Mucosa of descending colon (tissue), 3 donors: ENCODE measurements around the gene FGF11. TPM values are rescaled to one million over a fixed set of nuclear protein-coding genes. Genes with fewer than 3 reads are reported as not detected.

Experiments used
- ATAC-seq: fragments of 200-7000 bp; cut with Tn5 transposase; one replicate; pipeline ENCODE4 v1.9.1; 2020; ENCODE audit warnings: mild to moderate bottlenecking, moderate library complexity
- DNase-seq, 3 donors: peaks; one replicate each; pipeline ENCODE4 v3.0.0-alpha.2; 2020
- H3K36me3 ChIP-seq: fragments of 200-600 bp; one replicate; pipeline ENCODE4 v1.8.0; 2021; ENCODE audit warnings: low read depth, mild to moderate bottlenecking
- H3K4me1 ChIP-seq: fragments of 200-600 bp; one replicate; pipeline ENCODE4 v1.8.0; 2021; ENCODE audit warnings: low read depth, mild to moderate bottlenecking
- H3K4me3 ChIP-seq: fragments of 200-600 bp; one replicate; pipeline ENCODE4 v1.8.0; 2021; ENCODE audit warnings: mild to moderate bottlenecking
- H3K9me3 ChIP-seq: fragments of 200-600 bp; one replicate; pipeline ENCODE4 v1.8.0; 2021; ENCODE audit warnings: mild to moderate bottlenecking
- intact Hi-C, 2 donors: fragments of 100-400 bp; cut with DNase I in 1 of 2; cut with micrococcal nuclease in 1 of 2; formaldehyde crosslinking; loops; one replicate each; pipeline versions ENCODE4 v1.11.0 to v1.11.1; 2022; cut with DNase I, micrococcal nuclease
- total RNA-seq, 3 donors: library from RNA; stranded (reverse); fragmentation: NEBNext Ultra II Directional in 2 of 3; extraction: Animal tissue kit (Norgen Biotek cat#: 25700) in 2 of 3; gene quantifications; one replicate each; pipeline versions ENCODE4 v1.2.1 to v1.2.4, GENCODE V29; 2021 to 2023
- TF ChIP-seq, protein P1 (sequence below): fragments of 200-600 bp; IDR thresholded peaks from one replicate; pipeline ENCODE4 v1.8.0; 2022; ENCODE audit warnings: antibody characterized with exemption, mild to moderate bottlenecking
- donor health status: DM: no; HTN: no; CAD: no; lungs with moderate emphysema.
- donor health status: DM: no; HTN: no; CAD: no.
- donor health status: DM: no; HTN: yes; CAD: no.

The FGF11 gene
- total RNA-seq, 3 donors from 2014 or later: 1.4 to 3.0 (median 2.2) TPM

- Histone ChIP-seq H3K9me3 (no peaks in the 10 kb centered on the region), H3K36me3 (no peaks in the 10 kb centered on the region), H3K4me1 (no peaks in the 10 kb centered on the region), H3K4me3 (no peak overlapping the region)
- TF ChIP-seq, protein P1, sequence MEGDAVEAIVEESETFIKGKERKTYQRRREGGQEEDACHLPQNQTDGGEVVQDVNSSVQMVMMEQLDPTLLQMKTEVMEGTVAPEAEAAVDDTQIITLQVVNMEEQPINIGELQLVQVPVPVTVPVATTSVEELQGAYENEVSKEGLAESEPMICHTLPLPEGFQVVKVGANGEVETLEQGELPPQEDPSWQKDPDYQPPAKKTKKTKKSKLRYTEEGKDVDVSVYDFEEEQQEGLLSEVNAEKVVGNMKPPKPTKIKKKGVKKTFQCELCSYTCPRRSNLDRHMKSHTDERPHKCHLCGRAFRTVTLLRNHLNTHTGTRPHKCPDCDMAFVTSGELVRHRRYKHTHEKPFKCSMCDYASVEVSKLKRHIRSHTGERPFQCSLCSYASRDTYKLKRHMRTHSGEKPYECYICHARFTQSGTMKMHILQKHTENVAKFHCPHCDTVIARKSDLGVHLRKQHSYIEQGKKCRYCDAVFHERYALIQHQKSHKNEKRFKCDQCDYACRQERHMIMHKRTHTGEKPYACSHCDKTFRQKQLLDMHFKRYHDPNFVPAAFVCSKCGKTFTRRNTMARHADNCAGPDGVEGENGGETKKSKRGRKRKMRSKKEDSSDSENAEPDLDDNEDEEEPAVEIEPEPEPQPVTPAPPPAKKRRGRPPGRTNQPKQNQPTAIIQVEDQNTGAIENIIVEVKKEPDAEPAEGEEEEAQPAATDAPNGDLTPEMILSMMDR: no peak
- intact Hi-C loops: no loop called here
- no peak for DNase-seq
- no peak for ATAC-seq
Observed at GRCh38 chr17:7416323-7416722, 23.0 kb upstream of the FGF11 start.

- TF ChIP-seq, protein P1: no peak
- no peaks in the 10 kb centered on the region for H3K36me3 ChIP-seq
- ATAC-seq (no peak), DNase-seq (no peak)
- H3K9me3 ChIP-seq: no peaks in the 10 kb centered on the region
- H3K4me3 ChIP-seq: no peak overlapping the region
- H3K4me1 ChIP-seq: no peaks in the 10 kb centered on the region
- intact Hi-C loops: no loop called here
Observed at GRCh38 chr17:7417056-7417655, 22.2 kb upstream of the FGF11 start.

DNA sequence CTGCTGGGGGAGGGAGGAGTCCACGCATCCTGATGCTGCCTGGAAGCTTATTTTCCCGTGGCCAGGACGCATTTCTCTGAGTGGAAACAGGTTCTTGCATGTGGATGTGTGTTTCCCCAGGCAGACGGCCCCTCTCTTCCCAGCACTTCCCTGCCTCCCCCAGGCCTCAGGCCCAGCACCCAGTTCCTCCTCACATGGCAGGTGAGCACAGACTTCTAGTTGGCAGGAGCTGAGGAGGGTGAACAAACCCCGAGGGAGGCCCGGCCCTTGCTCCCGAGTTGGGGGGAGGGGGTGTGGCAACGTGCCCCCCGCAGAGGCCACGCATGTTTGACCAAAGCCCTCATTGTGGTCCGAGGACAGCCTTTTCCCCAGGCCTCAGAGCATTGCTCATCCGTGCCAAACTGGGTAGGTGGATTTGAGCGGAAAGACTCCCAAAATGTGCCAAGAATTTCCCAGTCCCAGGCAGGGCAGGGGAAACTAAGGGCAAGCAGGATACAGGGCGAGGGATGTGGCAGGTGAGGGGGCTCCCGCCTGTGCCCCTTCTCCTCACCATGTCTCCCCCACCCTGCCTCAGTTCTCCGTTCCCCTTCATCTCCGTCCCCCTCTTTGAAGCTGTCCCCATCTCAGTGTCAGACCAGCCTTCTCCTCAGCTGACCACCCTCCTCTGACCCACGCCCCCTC, 20.7 kb upstream of the FGF11 start:
- ATAC-seq (no peak), DNase-seq (no peak)
- Histone ChIP-seq H3K9me3 (no peaks in the 10 kb centered on the region), H3K36me3 (no peaks in the 10 kb centered on the region), H3K4me1 (no peaks in the 10 kb centered on the region), H3K4me3 (no peak overlapping the region)
- TF ChIP-seq, protein P1: no peak
- intact Hi-C loops: no loop called here

GRCh38 chr17:7419819-7420610, 19.3 kb upstream of the FGF11 start, which contains the start of gene SPEM1:
Gene SPEM1, plus strand, starts transcription at chr17:7420324. Its CDS starts 61 bp downstream, at chr17:7420385.
- DNase-seq (no peak), ATAC-seq (no peak)
- intact Hi-C loops: no loop called here

DNA sequence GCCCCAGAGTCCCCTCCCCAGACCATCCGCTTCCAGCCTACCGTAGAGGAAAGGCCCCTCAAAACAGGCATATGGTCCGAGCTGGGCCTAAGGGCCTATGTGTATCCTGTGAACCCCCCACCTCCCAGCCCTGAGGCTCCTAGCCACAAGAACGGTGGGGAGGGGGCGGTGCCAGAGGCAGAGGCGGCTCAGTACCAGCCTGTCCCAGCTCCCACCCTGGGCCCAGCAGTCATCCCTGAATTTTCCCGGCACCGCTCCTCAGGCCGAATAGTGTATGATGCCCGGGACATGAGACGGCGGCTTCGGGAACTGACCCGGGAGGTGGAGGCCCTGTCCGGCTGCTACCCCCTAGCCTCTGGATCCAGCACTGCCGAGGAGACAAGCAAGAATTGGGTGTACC, 18.1 kb upstream of the FGF11 start:
- TF ChIP-seq, protein P1: no peak
- no peaks in the 10 kb centered on the region for H3K36me3 ChIP-seq
- intact Hi-C loops: no loop called here
- H3K4me3 ChIP-seq: no peak overlapping the region
- ATAC-seq: no peak
- H3K9me3 ChIP-seq: no peaks in the 10 kb centered on the region
- H3K4me1 ChIP-seq: no peaks in the 10 kb centered on the region
- DNase-seq: no peak

More at GRCh38 chr17:7419819-7420610, 19.3 kb upstream of the FGF11 start, which contains the start of gene SPEM1:
- Histone ChIP-seq H3K4me1 (no peaks in the 10 kb centered on the region), H3K9me3 (no peaks in the 10 kb centered on the region), H3K36me3 (no peaks in the 10 kb centered on the region), H3K4me3 (no peak within 1 kb of the TSS)
- TF ChIP-seq, protein P1: no peak
